CD4-positive, alpha-beta T cell (primary cell): Measurements from ENCODE around the gene TSSC4. TPM values are rescaled to one million over a fixed set of nuclear protein-coding genes. Genes with fewer than 3 reads are reported as not detected.
A peak's percentile ranks its signal among the peaks of the same experiment; 100 is the strongest.

Source experiments
- ATAC-seq: fragments of 200-7000 bp; cut with Tn5 transposase; one replicate; pipeline ENCODE4 v1.10.0; 2022; ENCODE audit warnings: mild to moderate bottlenecking; ENCODE audit not compliant: poor library complexity
- CTCF ChIA-PET: fragments of 350-600 bp; sonication (Branson Sonifier 250); formaldehyde crosslinking; loops from one replicate; lab custom pipeline; 2021; ENCODE audit warnings: antibody characterized with exemption, inconsistent platforms; lab: Charles Lee
- POLR2A ChIA-PET: fragments of 350-600 bp; sonication (Branson Sonifier 250); formaldehyde crosslinking; loops from one replicate; lab custom pipeline; 2021; ENCODE audit warnings: antibody characterized with exemption, inconsistent platforms; lab: Charles Lee
- DNase-seq, 14 experiments: peaks; one replicate each; pipeline ENCODE4 v3.0.0-alpha.2; 2013 to 2020; ENCODE audit warnings: mixed read lengths in 2 of 14
- H3K27ac ChIP-seq, 2 donors: one replicate each; pipeline versions ENCODE4 v1.5.1 to v1.7.0; 2013; ENCODE audit warnings: low read length in 2 of 2, low read depth in 1 of 2, mild to moderate bottlenecking in 1 of 2
- H3K27me3 ChIP-seq, 2 experiments: 1 replicate in 1 of 2; 2 replicates in 1 of 2; pipeline versions ENCODE4 v1.6.1 to v1.7.0; 2013; ENCODE audit warnings: low read length in 2 of 2, control low read depth in 1 of 2, mild to moderate bottlenecking in 1 of 2, moderate library complexity in 1 of 2; ENCODE audit not compliant: insufficient read depth in 2 of 2, control insufficient read depth in 1 of 2
- H3K36me3 ChIP-seq: one replicate; pipeline ENCODE4 v1.6.1; 2013; ENCODE audit warnings: low read length, control low read depth; ENCODE audit not compliant: insufficient read depth
- H3K4me1 ChIP-seq: one replicate; pipeline ENCODE4 v1.6.1; 2013; ENCODE audit warnings: low read length, control low read depth; ENCODE audit not compliant: insufficient read depth
- H3K4me3 ChIP-seq: one replicate; pipeline ENCODE4 v1.5.1; 2013; ENCODE audit warnings: mild to moderate bottlenecking, low read length, moderate library complexity
- H3K9me3 ChIP-seq, 2 experiments: 1 replicate in 1 of 2; 2 replicates in 1 of 2; pipeline versions ENCODE4 v1.6.1 to v1.7.0; 2013; ENCODE audit warnings: low read length in 2 of 2, mild to moderate bottlenecking in 2 of 2, control low read depth in 1 of 2, moderate library complexity in 1 of 2; ENCODE audit not compliant: control insufficient read depth in 1 of 2, insufficient read depth in 1 of 2
- H3K27ac Mint-ChIP-seq: one replicate; pipeline ENCODE4 v1.8.0; 2020; ENCODE audit warnings: mixed read lengths
- H3K27me3 Mint-ChIP-seq: one replicate; pipeline ENCODE4 v1.8.0; 2021; ENCODE audit warnings: mixed read lengths
- H3K36me3 Mint-ChIP-seq: one replicate; pipeline ENCODE4 v1.8.0; 2021; ENCODE audit warnings: low read depth, mixed read lengths
- H3K4me1 Mint-ChIP-seq: one replicate; pipeline ENCODE4 v1.8.0; 2021; ENCODE audit warnings: low read depth, mixed read lengths
- H3K4me3 Mint-ChIP-seq: one replicate; pipeline ENCODE4 v1.8.0; 2020; ENCODE audit warnings: mild to moderate bottlenecking, mixed read lengths
- H3K9me3 Mint-ChIP-seq: one replicate; pipeline ENCODE4 v1.8.0; 2020; ENCODE audit warnings: mixed read lengths
- intact Hi-C, 2 experiments: fragments of 100-400 bp; cut with DNase I in 1 of 2; cut with micrococcal nuclease in 1 of 2; formaldehyde crosslinking; loops; one replicate each; pipeline versions ENCODE4 v1.15.1 to v1.9.0; 2023 to 2025; cut with DNase I, micrococcal nuclease
- total RNA-seq, 174 experiments: library from RNA in 2 of 174; stranded (reverse) in 2 of 174; gene quantifications; one replicate each; pipeline ENCODE4 v1.2.3 and lab custom pipeline; 2021 to 2026
- TF ChIP-seq, protein P1 (sequence below): fragments of 200-600 bp; IDR thresholded peaks from one replicate; pipeline ENCODE4 v1.8.0; 2022; ENCODE audit warnings: antibody characterized with exemption, mild to moderate bottlenecking

TSSC4 gene
- total RNA-seq, 2 experiments from 2014 or later, result 47.5 to 50.0 TPM

DNA sequence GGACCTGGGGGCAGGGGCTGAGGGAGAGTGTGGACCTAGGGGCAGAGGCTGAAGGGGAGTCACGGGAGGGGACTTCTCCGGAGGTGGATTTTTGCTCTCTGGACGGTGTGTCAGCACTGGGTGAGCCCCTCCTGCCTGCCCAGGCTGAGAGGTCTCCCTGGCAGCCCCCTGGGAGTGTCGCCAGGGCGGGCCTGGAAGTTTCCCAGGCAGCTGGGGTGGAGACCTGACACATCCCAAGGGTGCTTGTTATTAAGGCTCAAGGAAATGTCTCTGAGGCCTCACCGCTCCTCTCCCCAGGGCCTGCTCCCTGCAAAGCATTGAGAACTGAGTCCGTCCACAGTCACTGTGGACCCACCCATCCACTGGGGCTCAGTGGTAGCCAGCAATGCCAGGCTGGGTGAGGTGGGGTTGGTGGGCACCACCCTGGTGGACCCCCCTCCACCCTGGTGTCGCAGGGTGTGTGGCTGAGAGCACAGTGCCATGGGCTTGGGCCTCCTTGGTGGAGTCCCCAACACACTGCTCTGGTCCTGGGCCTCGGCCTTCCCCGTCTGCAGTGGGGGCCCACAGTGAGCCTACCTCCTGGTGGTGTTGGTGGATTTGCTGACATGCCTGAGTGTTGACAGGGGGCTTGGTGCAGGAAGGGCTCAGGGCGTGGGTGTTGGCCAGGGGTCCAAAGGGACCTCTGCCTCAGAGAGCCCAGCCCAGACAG, 20.9 kb upstream of the TSSC4 start:
- no peak for DNase-seq
- Mint-ChIP-seq H3K4me1 (peaks cover 47% of the 10 kb centered on the region), H3K4me3 (peak overlapping the region; percentile 62), H3K9me3 (no peaks in the 10 kb centered on the region), H3K27ac (peak overlapping the region; percentile 69), H3K27me3 (no peaks in the 10 kb centered on the region), H3K36me3 (peaks cover 4% of the 10 kb centered on the region)
- H3K36me3 ChIP-seq, result no peaks in the 10 kb centered on the region
- POLR2A ChIA-PET, result no interaction called here
- no peaks in the 10 kb centered on the region for H3K27me3 ChIP-seq
- H3K4me1 ChIP-seq, result peaks cover 71% of the 10 kb centered on the region
- H3K27ac ChIP-seq, result peak overlapping the region in 1 of 2 donors; percentile 7
- intact Hi-C loops, result loop anchor here in 1 of 2 experiments (5.0 to 10.0 kb wide), 3 partner anchors 77 to 1115 kb away; partner anchors contain the start of genes C11orf21 and TSPAN32
- H3K4me3 ChIP-seq, result no peak overlapping the region
- ATAC-seq, result no peak
- CTCF ChIA-PET, result no interaction called here
- TF ChIP-seq, protein P1, sequence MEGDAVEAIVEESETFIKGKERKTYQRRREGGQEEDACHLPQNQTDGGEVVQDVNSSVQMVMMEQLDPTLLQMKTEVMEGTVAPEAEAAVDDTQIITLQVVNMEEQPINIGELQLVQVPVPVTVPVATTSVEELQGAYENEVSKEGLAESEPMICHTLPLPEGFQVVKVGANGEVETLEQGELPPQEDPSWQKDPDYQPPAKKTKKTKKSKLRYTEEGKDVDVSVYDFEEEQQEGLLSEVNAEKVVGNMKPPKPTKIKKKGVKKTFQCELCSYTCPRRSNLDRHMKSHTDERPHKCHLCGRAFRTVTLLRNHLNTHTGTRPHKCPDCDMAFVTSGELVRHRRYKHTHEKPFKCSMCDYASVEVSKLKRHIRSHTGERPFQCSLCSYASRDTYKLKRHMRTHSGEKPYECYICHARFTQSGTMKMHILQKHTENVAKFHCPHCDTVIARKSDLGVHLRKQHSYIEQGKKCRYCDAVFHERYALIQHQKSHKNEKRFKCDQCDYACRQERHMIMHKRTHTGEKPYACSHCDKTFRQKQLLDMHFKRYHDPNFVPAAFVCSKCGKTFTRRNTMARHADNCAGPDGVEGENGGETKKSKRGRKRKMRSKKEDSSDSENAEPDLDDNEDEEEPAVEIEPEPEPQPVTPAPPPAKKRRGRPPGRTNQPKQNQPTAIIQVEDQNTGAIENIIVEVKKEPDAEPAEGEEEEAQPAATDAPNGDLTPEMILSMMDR, result no peak
- H3K9me3 ChIP-seq, result peaks cover 0 to 7% of the 10 kb centered on the region in 2 experiments

DNA sequence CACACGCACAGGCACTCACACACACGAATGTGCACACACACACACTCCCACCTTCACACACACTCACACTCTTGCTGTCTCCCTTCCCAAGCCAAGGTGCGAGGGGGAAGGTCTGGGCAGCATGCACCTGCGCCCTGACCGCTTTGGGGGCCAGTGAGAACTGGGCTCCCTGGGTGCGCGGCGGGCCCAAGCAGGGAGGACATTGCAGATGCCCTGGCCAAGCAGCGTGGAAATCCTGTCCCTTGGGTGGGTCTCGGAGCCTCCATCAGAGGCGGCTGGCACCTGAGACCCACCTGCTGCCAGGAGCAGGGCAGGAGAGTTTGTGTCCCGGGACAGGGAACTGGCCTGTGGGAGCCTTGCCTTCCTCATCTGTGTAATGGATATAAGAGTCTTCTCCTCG, 20.2 kb upstream of the TSSC4 start:
- DNase-seq (no peak), ATAC-seq (no peak)
- Mint-ChIP-seq H3K9me3 (no peaks in the 10 kb centered on the region), H3K27ac (peak overlapping the region; percentile 69), H3K27me3 (no peaks in the 10 kb centered on the region), H3K36me3 (peaks cover 4% of the 10 kb centered on the region), H3K4me3 (peak overlapping the region; percentile 60), H3K4me1 (peaks cover 55% of the 10 kb centered on the region)
- TF ChIP-seq, protein P1, result no peak
- no peak overlapping the region for H3K4me3 ChIP-seq
- peaks cover 2% of the 10 kb centered on the region for H3K36me3 ChIP-seq
- no peaks in the 10 kb centered on the region for H3K27me3 ChIP-seq
- ChIA-PET POLR2A (no interaction called here), CTCF (no interaction called here)
- peaks cover 78% of the 10 kb centered on the region for H3K4me1 ChIP-seq
- intact Hi-C loops, result no loop called here
- H3K27ac ChIP-seq, result no peak overlapping the region
- peaks cover 0 to 7% of the 10 kb centered on the region in 2 experiments for H3K9me3 ChIP-seq

DNA sequence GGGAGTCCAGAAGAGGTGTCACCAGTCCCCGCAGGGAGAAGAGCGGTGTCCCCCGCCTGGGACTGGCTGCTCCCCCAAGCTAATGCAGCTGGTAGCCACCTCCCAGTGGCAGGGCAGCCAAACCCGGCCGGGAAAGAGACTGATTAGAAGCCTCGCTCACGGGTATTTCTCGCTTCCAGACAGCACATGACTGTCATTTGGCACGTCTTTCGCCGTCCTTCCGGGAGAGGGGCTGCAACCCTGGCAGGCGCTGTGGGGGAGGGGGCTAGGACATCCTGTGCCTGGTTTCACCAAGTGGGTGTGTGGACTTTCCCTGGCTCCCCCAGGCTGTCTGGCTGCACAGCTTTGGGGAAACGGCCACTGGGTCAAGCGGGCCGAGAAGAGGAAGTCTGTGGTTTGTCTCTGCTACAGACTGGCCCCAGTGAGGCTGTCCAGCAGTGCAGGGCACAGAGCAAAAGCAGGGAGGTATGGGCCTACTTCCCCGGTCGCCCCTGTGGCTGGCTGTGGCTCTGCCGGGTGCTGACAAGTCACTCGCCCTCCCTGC, 19.7 kb upstream of the TSSC4 start:
- H3K36me3 Mint-ChIP-seq, result peaks cover 8% of the 10 kb centered on the region
- intact Hi-C loops, result no loop called here
- H3K4me1 ChIP-seq, result peaks cover 83% of the 10 kb centered on the region
- peak overlapping the region; percentile 69 for H3K27ac Mint-ChIP-seq
- DNase-seq (peak in 3 of 14 experiments; percentile 2 to 57 (median 54)), ATAC-seq (no peak)
- peaks cover 59% of the 10 kb centered on the region for H3K4me1 Mint-ChIP-seq
- H3K4me3 Mint-ChIP-seq, result peak overlapping the region; percentile 79
- ChIA-PET CTCF (no interaction called here), POLR2A (no interaction called here)
- H3K9me3 Mint-ChIP-seq, result no peaks in the 10 kb centered on the region
- no peaks in the 10 kb centered on the region for H3K27me3 Mint-ChIP-seq
- peaks cover 0 to 7% of the 10 kb centered on the region in 2 experiments for H3K9me3 ChIP-seq
- H3K36me3 ChIP-seq, result peaks cover 2% of the 10 kb centered on the region
- TF ChIP-seq, protein P1, result no peak
- H3K27ac ChIP-seq, result no peak overlapping the region
- H3K4me3 ChIP-seq, result no peak overlapping the region
- H3K27me3 ChIP-seq, result no peaks in the 10 kb centered on the region
